ENCODE results near the gene SPRN.
"Not testable (repeated sequence)": the region's sequence is repeated elsewhere in the genome, so short reads cannot be mapped to it uniquely, and the experiment has no call there.

SPRN gene

GRCh38 chr10:133424601-133425000, at the start of gene SPRN:
TSS of gene SPRN (minus strand) at chr10:133424625. CDS start at chr10:133423681, 944 bp downstream.
- H3K4me3 ChIP-seq (ENCODE audit: insufficient read depth, low read length, poor library complexity, severe bottlenecking); H3K36me3 ChIP-seq (ENCODE audit: low read length); H3K9me2 ChIP-seq (replicated peaks; ENCODE audit: insufficient read depth, low read length); H3K79me2 ChIP-seq (ENCODE audit: insufficient read depth, low read length); H4K20me1 ChIP-seq (ENCODE audit: low read depth, low read length); H3K9ac ChIP-seq (ENCODE audit: low read length); H3K27me3 ChIP-seq (ENCODE audit: low read length); H3K4me2 ChIP-seq (ENCODE audit: low read depth, low read length, poor library complexity, severe bottlenecking); H2AFZ ChIP-seq (ENCODE audit: low read depth, low read length, severe bottlenecking); H3F3A ChIP-seq (ENCODE audit: insufficient read depth); H3K9me3 ChIP-seq (ENCODE audit: insufficient read depth, low read length); H3K27ac ChIP-seq (ENCODE audit: low read depth, low read length): not testable (repeated sequence)

- H3K36me3 ChIP-seq (ENCODE audit: low read length) = no peaks in the 10 kb centered on the region
- H3K4me3 ChIP-seq (ENCODE audit: insufficient read depth, low read length, poor library complexity, severe bottlenecking) = no peak overlapping the region
- H3K27me3 ChIP-seq (ENCODE audit: low read length) = no peaks in the 10 kb centered on the region
- no peak overlapping the region for H3K9ac ChIP-seq (ENCODE audit: low read length)
- H3K27ac ChIP-seq (ENCODE audit: low read depth, low read length) = no peak overlapping the region
- H3F3A ChIP-seq (ENCODE audit: insufficient read depth) = no peaks in the 10 kb centered on the region
- no peak overlapping the region for H3K4me2 ChIP-seq (ENCODE audit: low read depth, low read length, poor library complexity, severe bottlenecking)
- no peak overlapping the region for H2AFZ ChIP-seq (ENCODE audit: low read depth, low read length, severe bottlenecking)
- no peaks in the 10 kb centered on the region for H3K9me2 ChIP-seq (replicated peaks; ENCODE audit: insufficient read depth, low read length)
- no peaks in the 10 kb centered on the region for H4K20me1 ChIP-seq (ENCODE audit: low read depth, low read length)
- no peaks in the 10 kb centered on the region for H3K9me3 ChIP-seq (ENCODE audit: insufficient read depth, low read length)
- H3K79me2 ChIP-seq (ENCODE audit: insufficient read depth, low read length) = no peaks in the 10 kb centered on the region
- TF ChIP-seq CTCF (IDR thresholded peaks at IDR 0.05; ENCODE audit: insufficient read depth, low read length, poor library complexity, severe bottlenecking) (no peak), EZH2phosphoT487 (conservative IDR thresholded peaks at IDR 0.05; ENCODE audit: low read length) (no peak)
These were observed 49.6 kb upstream of the SPRN start for GRCh38 chr10:133474027-133474426.

GRCh38 chr10:133473270-133473669, 48.8 kb upstream of the SPRN start:
- no peaks in the 10 kb centered on the region for H4K20me1 ChIP-seq (ENCODE audit: low read depth, low read length)

More at GRCh38 chr10:133473270-133473669, 48.8 kb upstream of the SPRN start:
- Histone ChIP-seq H3K9ac (ENCODE audit: low read length) (no peak overlapping the region), H3K9me3 (ENCODE audit: insufficient read depth, low read length) (no peaks in the 10 kb centered on the region), H3K4me2 (ENCODE audit: low read depth, low read length, poor library complexity, severe bottlenecking) (no peak overlapping the region), H3K79me2 (ENCODE audit: insufficient read depth, low read length) (no peaks in the 10 kb centered on the region), H3K27me3 (ENCODE audit: low read length) (no peaks in the 10 kb centered on the region), H3K36me3 (ENCODE audit: low read length) (no peaks in the 10 kb centered on the region), H3K4me3 (ENCODE audit: insufficient read depth, low read length, poor library complexity, severe bottlenecking) (no peak overlapping the region), H3K9me2 (replicated peaks; ENCODE audit: insufficient read depth, low read length) (no peaks in the 10 kb centered on the region), H2AFZ (ENCODE audit: low read depth, low read length, severe bottlenecking) (no peak overlapping the region), H3K27ac (ENCODE audit: low read depth, low read length) (no peak overlapping the region), H3F3A (ENCODE audit: insufficient read depth) (no peaks in the 10 kb centered on the region)
- TF ChIP-seq CTCF (IDR thresholded peaks at IDR 0.05; ENCODE audit: insufficient read depth, low read length, poor library complexity, severe bottlenecking) (no peak), EZH2phosphoT487 (conservative IDR thresholded peaks at IDR 0.05; ENCODE audit: low read length) (no peak)

All from SU-DHL-6 (cell line).